OCI-LY3 (cell line): ENCODE measurements around the gene BMPR1B.

Experiments
- H2AFZ ChIP-seq: fragments of 200-600, 300-600 bp; shearing (Covaris generic); 2 replicates; pipeline ENCODE4 v1.6.0; 2014; ENCODE audit warnings: antibody characterized with exemption, low read depth, low read length
- H3K27ac ChIP-seq: fragments of 200-600, 300-600 bp; sonication (generic); 2 replicates; pipeline ENCODE4 v1.5.1; 2014; ENCODE audit warnings: mild to moderate bottlenecking, low read length, moderate library complexity, mixed read lengths
- H3K27me3 ChIP-seq: fragments of 200-600, 300-600 bp; sonication (generic); 2 replicates; pipeline ENCODE4 v1.6.1; 2014; ENCODE audit warnings: low read depth, low read length, mixed read lengths
- H3K36me3 ChIP-seq: fragments of 200-600, 300-600 bp; sonication (generic); replicated peaks from 2 replicates; pipeline ENCODE3; 2014; ENCODE audit warnings: low read depth, low read length, mixed read lengths
- H3K4me1 ChIP-seq: fragments of 300-600, 200-600 bp; sonication (generic); 2 replicates; pipeline ENCODE4 v1.6.1; 2014; ENCODE audit warnings: low read length, mixed read lengths
- H3K4me2 ChIP-seq: fragments of 200-600, 300-600 bp; sonication (generic); 2 replicates; pipeline ENCODE4 v1.6.1; 2014; ENCODE audit warnings: low read length, mixed read lengths
- H3K4me3 ChIP-seq: fragments of 300-600, 200-600 bp; sonication (generic); 2 replicates; pipeline ENCODE4 v1.5.1; 2014; ENCODE audit warnings: antibody characterized with exemption, mild to moderate bottlenecking, low read length, moderate library complexity
- H3K79me2 ChIP-seq: fragments of 300-600, 200-600 bp; shearing (Covaris generic); 2 replicates; pipeline ENCODE4 v1.6.1; 2014; ENCODE audit warnings: mild to moderate bottlenecking, low read length, mixed read lengths
- H3K9ac ChIP-seq: fragments of 300-600, 200-600 bp; shearing (Covaris generic); 2 replicates; pipeline ENCODE4 v1.6.0; 2014; ENCODE audit warnings: mild to moderate bottlenecking, low read length, moderate library complexity
- H3K9me3 ChIP-seq: fragments of 200-600, 300-600 bp; shearing (Covaris generic); 2 replicates; pipeline ENCODE4 v1.6.1; 2014; ENCODE audit warnings: low read length, mixed read lengths; ENCODE audit not compliant: insufficient read depth
- H4K20me1 ChIP-seq: fragments of 200-600, 300-600 bp; sonication (generic); 2 replicates; pipeline ENCODE4 v1.6.1; 2016; ENCODE audit warnings: low read length, mixed read lengths; ENCODE audit not compliant: insufficient read depth
- EZH2phosphoT487 ChIP-seq: fragments of 200-600 bp; shearing (Covaris generic); IDR thresholded peaks from 2 replicates; pipeline ENCODE4 v1.6.1; 2018; ENCODE audit warnings: antibody characterized with exemption, mixed run types, low read depth
- TF ChIP-seq, protein P1 (sequence below): fragments of 200-600, 300-600 bp; sonication (generic); IDR thresholded peaks from 2 replicates; pipeline ENCODE4 v1.5.1; 2014; ENCODE audit warnings: antibody characterized with exemption, low read length, low read depth

BMPR1B gene

DNA sequence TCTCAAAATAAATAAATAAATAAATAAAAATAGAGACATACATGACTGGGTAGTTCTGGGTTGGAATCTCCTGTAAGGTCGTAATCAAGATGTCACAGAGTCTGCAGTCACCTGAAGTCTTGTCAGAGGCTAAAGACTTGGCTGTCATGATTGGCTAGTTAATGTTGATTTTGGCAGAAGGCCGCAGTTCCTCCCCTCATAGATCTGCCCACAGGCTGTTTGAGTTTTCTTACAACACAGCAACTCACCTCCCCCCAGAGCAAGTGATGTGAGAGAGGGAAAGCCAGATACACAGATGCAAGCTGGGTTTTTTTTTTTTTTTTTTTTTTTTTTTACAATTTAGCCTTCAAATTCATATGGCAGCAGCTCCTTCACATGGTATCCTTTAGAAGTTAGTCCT, 36.4 kb upstream of the BMPR1B start:
- TF ChIP-seq, protein P1, sequence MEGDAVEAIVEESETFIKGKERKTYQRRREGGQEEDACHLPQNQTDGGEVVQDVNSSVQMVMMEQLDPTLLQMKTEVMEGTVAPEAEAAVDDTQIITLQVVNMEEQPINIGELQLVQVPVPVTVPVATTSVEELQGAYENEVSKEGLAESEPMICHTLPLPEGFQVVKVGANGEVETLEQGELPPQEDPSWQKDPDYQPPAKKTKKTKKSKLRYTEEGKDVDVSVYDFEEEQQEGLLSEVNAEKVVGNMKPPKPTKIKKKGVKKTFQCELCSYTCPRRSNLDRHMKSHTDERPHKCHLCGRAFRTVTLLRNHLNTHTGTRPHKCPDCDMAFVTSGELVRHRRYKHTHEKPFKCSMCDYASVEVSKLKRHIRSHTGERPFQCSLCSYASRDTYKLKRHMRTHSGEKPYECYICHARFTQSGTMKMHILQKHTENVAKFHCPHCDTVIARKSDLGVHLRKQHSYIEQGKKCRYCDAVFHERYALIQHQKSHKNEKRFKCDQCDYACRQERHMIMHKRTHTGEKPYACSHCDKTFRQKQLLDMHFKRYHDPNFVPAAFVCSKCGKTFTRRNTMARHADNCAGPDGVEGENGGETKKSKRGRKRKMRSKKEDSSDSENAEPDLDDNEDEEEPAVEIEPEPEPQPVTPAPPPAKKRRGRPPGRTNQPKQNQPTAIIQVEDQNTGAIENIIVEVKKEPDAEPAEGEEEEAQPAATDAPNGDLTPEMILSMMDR = no peak
- no peak for TF ChIP-seq EZH2phosphoT487
- Histone ChIP-seq H3K9ac (no peak overlapping the region), H3K4me2 (no peak overlapping the region), H2AFZ (no peak overlapping the region), H3K9me3 (no peaks in the 10 kb centered on the region), H3K27ac (no peak overlapping the region), H4K20me1 (no peaks in the 10 kb centered on the region), H3K4me1 (peaks cover 9% of the 10 kb centered on the region), H3K36me3 (no peaks in the 10 kb centered on the region), H3K79me2 (no peaks in the 10 kb centered on the region), H3K27me3 (peaks cover 21% of the 10 kb centered on the region), H3K4me3 (no peak overlapping the region)

DNA sequence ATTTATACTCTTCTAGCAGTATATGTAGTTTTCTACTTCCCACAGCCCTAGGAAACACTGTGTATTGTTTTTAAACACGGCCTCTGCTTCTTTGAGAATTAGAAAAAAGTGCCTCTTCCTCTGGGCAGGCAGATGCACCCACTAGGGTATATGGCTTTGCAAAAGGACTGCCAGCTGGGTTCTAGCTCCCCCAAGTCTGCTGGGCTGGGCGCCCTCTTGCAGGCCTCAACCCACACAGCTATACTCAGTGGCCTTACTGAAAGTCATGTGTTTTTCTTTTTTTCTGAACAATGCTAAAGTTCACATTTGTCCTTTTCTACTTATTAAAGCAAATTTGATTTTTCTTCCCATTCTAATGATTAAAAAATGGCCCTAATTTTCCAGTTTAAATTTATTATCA, 35.5 kb upstream of the BMPR1B start:
- peaks cover 19% of the 10 kb centered on the region for H3K27me3 ChIP-seq
- H3K4me2 ChIP-seq = peak overlapping the region; percentile 12; the same call in 1 of the 2 replicates
- TF ChIP-seq EZH2phosphoT487 = no peak
- TF ChIP-seq, protein P1 = no peak
- no peaks in the 10 kb centered on the region for H3K79me2 ChIP-seq
- H4K20me1 ChIP-seq = no peaks in the 10 kb centered on the region
- H3K4me1 ChIP-seq = peaks cover 9% of the 10 kb centered on the region
- no peak overlapping the region for H3K9ac ChIP-seq
- no peaks in the 10 kb centered on the region for H3K36me3 ChIP-seq
- no peak overlapping the region for H2AFZ ChIP-seq
- H3K9me3 ChIP-seq = no peaks in the 10 kb centered on the region
- H3K27ac ChIP-seq = no peak overlapping the region
- no peak overlapping the region for H3K4me3 ChIP-seq

DNA sequence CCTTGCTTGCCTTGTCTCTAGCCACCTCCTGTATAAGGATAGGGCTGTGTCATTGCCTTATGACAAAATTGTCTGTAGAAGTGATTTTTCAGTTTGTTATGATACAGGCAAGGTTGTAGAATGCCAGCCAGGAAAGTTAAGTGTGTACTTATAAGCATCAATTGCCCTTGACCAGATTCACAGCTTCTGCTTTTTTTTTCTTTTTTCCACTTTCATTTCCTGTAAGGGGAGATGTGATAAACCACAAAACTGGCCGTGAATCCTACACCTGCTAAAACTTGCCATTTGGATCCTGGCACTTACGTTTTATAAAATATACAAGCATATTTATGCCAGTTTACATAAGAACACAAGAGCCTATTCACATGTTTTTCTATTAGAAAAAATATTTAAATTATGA, 35.0 kb upstream of the BMPR1B start:
- H3K36me3 ChIP-seq = no peaks in the 10 kb centered on the region
- no peak overlapping the region for H3K9ac ChIP-seq
- no peaks in the 10 kb centered on the region for H4K20me1 ChIP-seq
- H3K27me3 ChIP-seq = peaks cover 19% of the 10 kb centered on the region
- H3K4me1 ChIP-seq = peaks cover 9% of the 10 kb centered on the region
- no peaks in the 10 kb centered on the region for H3K79me2 ChIP-seq
- H3K27ac ChIP-seq = no peak overlapping the region
- no peaks in the 10 kb centered on the region for H3K9me3 ChIP-seq
- no peak for TF ChIP-seq EZH2phosphoT487
- TF ChIP-seq, protein P1 = no peak
- no peak overlapping the region for H2AFZ ChIP-seq
- H3K4me2 ChIP-seq = peak overlapping the region; percentile 18
- H3K4me3 ChIP-seq = no peak overlapping the region

DNA sequence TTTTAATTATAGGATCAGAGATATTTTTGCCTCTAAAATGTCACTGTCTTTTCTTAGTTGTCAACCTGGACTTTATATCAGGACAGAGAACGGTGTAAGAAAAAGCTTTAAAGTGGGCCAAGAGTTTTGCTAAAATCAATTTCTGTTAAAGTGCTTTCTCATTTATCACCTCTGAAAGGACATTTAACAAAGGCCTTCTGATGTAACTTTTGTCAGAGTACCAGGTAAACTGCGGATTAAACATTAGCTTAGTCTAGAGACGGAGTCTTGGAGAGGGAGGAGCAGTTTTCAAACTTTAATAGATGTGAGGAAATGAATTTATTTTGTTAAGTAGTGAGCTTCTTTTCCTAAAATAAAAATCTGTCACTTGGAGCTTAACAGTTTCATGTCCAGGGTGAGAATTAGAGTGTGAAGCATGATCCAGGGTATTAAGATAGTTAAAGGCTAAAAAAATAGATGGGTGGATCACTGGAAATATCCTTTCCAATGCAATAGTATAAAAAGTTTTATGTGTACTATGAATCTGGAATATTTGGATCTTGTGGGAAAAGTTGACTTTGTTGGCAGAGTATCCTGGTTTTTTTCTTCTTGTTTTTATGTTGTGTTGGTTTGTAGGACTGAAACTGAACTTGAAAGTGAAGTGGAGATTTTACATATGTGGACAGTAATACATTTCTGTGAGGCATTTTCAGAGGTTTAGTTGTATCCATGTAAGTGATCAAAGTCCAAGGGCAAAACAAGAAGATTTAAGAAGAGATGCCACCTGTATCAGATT, 33.6 kb upstream of the BMPR1B start:
- H3K79me2 ChIP-seq = no peaks in the 10 kb centered on the region
- TF ChIP-seq, protein P1 = no peak
- TF ChIP-seq EZH2phosphoT487 = no peak
- H3K36me3 ChIP-seq = no peaks in the 10 kb centered on the region
- no peak overlapping the region for H3K4me2 ChIP-seq
- no peak overlapping the region for H2AFZ ChIP-seq
- no peak overlapping the region for H3K27ac ChIP-seq
- no peak overlapping the region for H3K9ac ChIP-seq
- peaks cover 9% of the 10 kb centered on the region for H3K4me1 ChIP-seq
- H3K4me3 ChIP-seq = no peak overlapping the region
- no peaks in the 10 kb centered on the region for H4K20me1 ChIP-seq
- H3K27me3 ChIP-seq = peaks cover 24% of the 10 kb centered on the region
- H3K9me3 ChIP-seq = no peaks in the 10 kb centered on the region
